ENCODE results near the gene SKAP2.

Gene SKAP2

GRCh38 chr7:26690135-26690805 is 174.1 kb downstream of the SKAP2 start:
- DNase-seq: no peak

GRCh38 chr7:26688936-26689506 is 175.4 kb downstream of the SKAP2 start:
- no peak for DNase-seq

- DNase-seq: no peak
Measured at GRCh38 chr7:26688388-26688787, 176.0 kb downstream of the SKAP2 start.

- no peak for DNase-seq
Measured at GRCh38 chr7:26687032-26687431, 177.4 kb downstream of the SKAP2 start.

- DNase-seq: peak; percentile 42
Measured at GRCh38 chr7:26686448-26686981, 177.9 kb downstream of the SKAP2 start.

GRCh38 chr7:26685606-26686005 is 178.8 kb downstream of the SKAP2 start:
- DNase-seq: no peak

GRCh38 chr7:26684447-26684846 is 179.9 kb downstream of the SKAP2 start:
- DNase-seq: no peak

- DNase-seq: no peak
Measured at GRCh38 chr7:26683277-26683676, 181.1 kb downstream of the SKAP2 start.

- no peak for DNase-seq
Measured at GRCh38 chr7:26681819-26682418, 182.5 kb downstream of the SKAP2 start.

GRCh38 chr7:26680587-26680986 is 183.8 kb downstream of the SKAP2 start:
- DNase-seq: no peak

- no peak for DNase-seq
Measured at GRCh38 chr7:26675143-26675887, 189.1 kb downstream of the SKAP2 start.

GRCh38 chr7:26673858-26674257 is 190.5 kb downstream of the SKAP2 start:
- no peak for DNase-seq

- DNase-seq: no peak
Measured at GRCh38 chr7:26673271-26673670, 191.1 kb downstream of the SKAP2 start.

- DNase-seq: no peak
Measured at GRCh38 chr7:26670841-26671240, 193.5 kb downstream of the SKAP2 start.

- no peak for DNase-seq
Measured at GRCh38 chr7:26670290-26670689, 194.1 kb downstream of the SKAP2 start.

- no peak for DNase-seq
Measured at GRCh38 chr7:26668821-26669220, 195.6 kb downstream of the SKAP2 start.

GRCh38 chr7:26667514-26668133 is 196.8 kb downstream of the SKAP2 start:
- peak; percentile 77 for DNase-seq

GRCh38 chr7:26664735-26665416 is 199.5 kb downstream of the SKAP2 start:
- peak; percentile 57 for DNase-seq

GRCh38 chr7:26664274-26664673 is 200.1 kb downstream of the SKAP2 start:
- DNase-seq: no peak

- no peak for DNase-seq
Measured at GRCh38 chr7:26663874-26664273, 200.5 kb downstream of the SKAP2 start.

- DNase-seq: no peak
Measured at GRCh38 chr7:26662646-26663045, 201.7 kb downstream of the SKAP2 start.

GRCh38 chr7:26659121-26659520 is 205.3 kb downstream of the SKAP2 start:
- no peak for DNase-seq

All from activated CD4-positive, alpha-beta T cell treated with anti-CD3 and anti-CD28 coated beads, Interleukin-10, Interleukin-2, amounts not matched to agents 100 ng/mL and 50 ng/mL, durations not matched to agents 16 hours and 8 hours (primary cell).